Left colon (tissue), 2 donors: Measurements from ENCODE around the gene USP17L30. TPM values are rescaled to one million over a fixed set of nuclear protein-coding genes. Genes with fewer than 3 reads are reported as not detected.
"Not testable (repeated sequence)": the region's sequence is repeated elsewhere in the genome, so short reads cannot be mapped to it uniquely, and the experiment has no call there.

ENCODE experiments used
- ATAC-seq: fragments of 200-7000 bp; cut with Tn5 transposase; one replicate; pipeline ENCODE4 v1.9.1; 2020; ENCODE audit warnings: mild to moderate bottlenecking, moderate library complexity
- DNase-seq, 2 donors: peaks; one replicate each; pipeline ENCODE4 v3.0.0-alpha.2; 2020
- intact Hi-C, 2 donors: fragments of 100-400 bp; cut with DNase I in 1 of 2; cut with micrococcal nuclease in 1 of 2; formaldehyde crosslinking; loops; one replicate each; pipeline versions ENCODE4 v1.11.2 to v1.14.0; 2022; cut with DNase I, micrococcal nuclease
- long read RNA-seq: library from polyadenylated mRNA; unstranded; transcript quantifications from one replicate; pipeline ENCODE4 v2.0.0, GENCODE V29; 2021
- total RNA-seq, 2 donors: library from RNA; stranded (reverse); fragmentation: NEBNext Ultra II Directional; extraction: Animal tissue kit (Norgen Biotek cat#: 25700); gene quantifications; one replicate each; pipeline ENCODE4 v1.2.1, GENCODE V29; 2021
- donor health status: DM: no; HTN: no; CAD: no.
- donor health status: DM: yes; HTN: yes; CAD: no.

The USP17L30 gene, protein sequence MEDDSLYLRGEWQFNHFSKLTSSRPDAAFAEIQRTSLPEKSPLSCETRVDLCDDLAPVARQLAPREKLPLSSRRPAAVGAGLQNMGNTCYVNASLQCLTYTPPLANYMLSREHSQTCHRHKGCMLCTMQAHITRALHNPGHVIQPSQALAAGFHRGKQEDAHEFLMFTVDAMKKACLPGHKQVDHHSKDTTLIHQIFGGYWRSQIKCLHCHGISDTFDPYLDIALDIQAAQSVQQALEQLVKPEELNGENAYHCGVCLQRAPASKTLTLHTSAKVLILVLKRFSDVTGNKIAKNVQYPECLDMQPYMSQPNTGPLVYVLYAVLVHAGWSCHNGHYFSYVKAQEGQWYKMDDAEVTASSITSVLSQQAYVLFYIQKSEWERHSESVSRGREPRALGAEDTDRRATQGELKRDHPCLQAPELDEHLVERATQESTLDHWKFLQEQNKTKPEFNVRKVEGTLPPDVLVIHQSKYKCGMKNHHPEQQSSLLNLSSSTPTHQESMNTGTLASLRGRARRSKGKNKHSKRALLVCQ
- not detected for total RNA-seq
- long read RNA-seq = 0 reads

DNA sequence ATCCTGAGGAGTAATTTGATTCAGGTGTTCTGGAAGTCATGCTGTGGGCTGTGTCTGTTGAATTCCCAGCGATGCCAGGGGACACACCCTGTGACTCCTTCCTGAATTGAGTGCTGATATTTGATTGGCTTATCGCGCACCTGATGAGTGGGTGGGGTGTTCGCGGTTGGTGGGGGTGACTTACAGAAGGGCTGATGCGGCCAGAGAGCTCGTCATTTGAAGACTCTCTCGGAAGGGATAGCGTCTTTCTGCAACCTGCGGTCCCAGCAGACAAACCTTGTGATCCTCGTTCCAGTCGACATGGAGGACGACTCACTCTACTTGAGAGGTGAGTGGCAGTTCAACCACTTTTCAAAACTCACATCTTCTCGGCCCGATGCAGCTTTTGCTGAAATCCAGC is at the start of gene USP17L30:
USP17L30 (plus strand) TSS at position 301 of the 400 bp plus-strand sequence; CDS start at position 301, 0 bp downstream.
- intact Hi-C loops, ATAC-seq, DNase-seq: not testable (repeated sequence)

DNA sequence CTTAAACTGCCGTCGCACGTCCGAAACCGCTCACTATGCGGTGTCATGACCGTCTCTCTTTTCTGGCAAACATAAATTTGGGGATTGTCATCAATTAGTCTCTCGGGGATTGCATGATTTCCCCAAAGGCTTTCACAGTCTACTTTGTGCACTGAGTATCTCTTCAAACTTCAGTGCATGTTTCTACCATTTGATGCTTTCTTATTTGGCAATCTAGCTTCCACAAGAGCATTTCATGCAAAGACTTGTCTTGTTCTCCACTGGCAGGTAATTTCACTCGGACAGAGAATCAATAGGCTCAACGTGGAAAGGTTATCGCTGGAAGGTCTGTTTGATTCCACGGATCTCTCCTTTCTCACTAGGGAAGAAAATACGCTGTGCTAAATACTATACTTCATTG is 38.7 kb upstream of the USP17L30 start:
- intact Hi-C loops, ATAC-seq, DNase-seq: not testable (repeated sequence)

DNA sequence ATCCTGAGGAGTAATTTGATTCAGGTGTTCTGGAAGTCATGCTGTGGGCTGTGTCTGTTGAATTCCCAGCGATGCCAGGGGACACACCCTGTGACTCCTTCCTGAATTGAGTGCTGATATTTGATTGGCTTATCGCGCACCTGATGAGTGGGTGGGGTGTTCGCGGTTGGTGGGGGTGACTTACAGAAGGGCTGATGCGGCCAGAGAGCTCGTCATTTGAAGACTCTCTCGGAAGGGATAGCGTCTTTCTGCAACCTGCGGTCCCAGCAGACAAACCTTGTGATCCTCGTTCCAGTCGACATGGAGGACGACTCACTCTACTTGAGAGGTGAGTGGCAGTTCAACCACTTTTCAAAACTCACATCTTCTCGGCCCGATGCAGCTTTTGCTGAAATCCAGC is 38.1 kb upstream of the USP17L30 start, which contains the start of gene USP17L24:
USP17L24 (plus strand) TSS at position 301 of the 400 bp plus-strand sequence; CDS start at position 301, 0 bp downstream.
- ATAC-seq, intact Hi-C loops, DNase-seq: not testable (repeated sequence)

DNA sequence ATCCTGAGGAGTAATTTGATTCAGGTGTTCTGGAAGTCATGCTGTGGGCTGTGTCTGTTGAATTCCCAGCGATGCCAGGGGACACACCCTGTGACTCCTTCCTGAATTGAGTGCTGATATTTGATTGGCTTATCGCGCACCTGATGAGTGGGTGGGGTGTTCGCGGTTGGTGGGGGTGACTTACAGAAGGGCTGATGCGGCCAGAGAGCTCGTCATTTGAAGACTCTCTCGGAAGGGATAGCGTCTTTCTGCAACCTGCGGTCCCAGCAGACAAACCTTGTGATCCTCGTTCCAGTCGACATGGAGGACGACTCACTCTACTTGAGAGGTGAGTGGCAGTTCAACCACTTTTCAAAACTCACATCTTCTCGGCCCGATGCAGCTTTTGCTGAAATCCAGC is 33.3 kb upstream of the USP17L30 start, which contains the start of gene USP17L25:
USP17L25 (plus strand) TSS at position 301 of the 400 bp plus-strand sequence; CDS start at position 301, 0 bp downstream.
- intact Hi-C loops, DNase-seq, ATAC-seq: not testable (repeated sequence)

DNA sequence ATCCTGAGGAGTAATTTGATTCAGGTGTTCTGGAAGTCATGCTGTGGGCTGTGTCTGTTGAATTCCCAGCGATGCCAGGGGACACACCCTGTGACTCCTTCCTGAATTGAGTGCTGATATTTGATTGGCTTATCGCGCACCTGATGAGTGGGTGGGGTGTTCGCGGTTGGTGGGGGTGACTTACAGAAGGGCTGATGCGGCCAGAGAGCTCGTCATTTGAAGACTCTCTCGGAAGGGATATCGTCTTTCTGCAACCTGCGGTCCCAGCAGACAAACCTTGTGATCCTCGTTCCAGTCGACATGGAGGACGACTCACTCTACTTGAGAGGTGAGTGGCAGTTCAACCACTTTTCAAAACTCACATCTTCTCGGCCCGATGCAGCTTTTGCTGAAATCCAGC is 28.6 kb upstream of the USP17L30 start, which contains the start of gene USP17L26:
USP17L26 (plus strand) TSS at position 301 of the 400 bp plus-strand sequence; CDS start at position 301, 0 bp downstream.
- ATAC-seq, DNase-seq, intact Hi-C loops: not testable (repeated sequence)

DNA sequence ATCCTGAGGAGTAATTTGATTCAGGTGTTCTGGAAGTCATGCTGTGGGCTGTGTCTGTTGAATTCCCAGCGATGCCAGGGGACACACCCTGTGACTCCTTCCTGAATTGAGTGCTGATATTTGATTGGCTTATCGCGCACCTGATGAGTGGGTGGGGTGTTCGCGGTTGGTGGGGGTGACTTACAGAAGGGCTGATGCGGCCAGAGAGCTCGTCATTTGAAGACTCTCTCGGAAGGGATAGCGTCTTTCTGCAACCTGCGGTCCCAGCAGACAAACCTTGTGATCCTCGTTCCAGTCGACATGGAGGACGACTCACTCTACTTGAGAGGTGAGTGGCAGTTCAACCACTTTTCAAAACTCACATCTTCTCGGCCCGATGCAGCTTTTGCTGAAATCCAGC is 23.8 kb upstream of the USP17L30 start, which contains the start of gene USP17L5:
USP17L5 (plus strand) TSS at position 301 of the 400 bp plus-strand sequence; CDS start at position 301, 0 bp downstream.
- DNase-seq, ATAC-seq, intact Hi-C loops: not testable (repeated sequence)

DNA sequence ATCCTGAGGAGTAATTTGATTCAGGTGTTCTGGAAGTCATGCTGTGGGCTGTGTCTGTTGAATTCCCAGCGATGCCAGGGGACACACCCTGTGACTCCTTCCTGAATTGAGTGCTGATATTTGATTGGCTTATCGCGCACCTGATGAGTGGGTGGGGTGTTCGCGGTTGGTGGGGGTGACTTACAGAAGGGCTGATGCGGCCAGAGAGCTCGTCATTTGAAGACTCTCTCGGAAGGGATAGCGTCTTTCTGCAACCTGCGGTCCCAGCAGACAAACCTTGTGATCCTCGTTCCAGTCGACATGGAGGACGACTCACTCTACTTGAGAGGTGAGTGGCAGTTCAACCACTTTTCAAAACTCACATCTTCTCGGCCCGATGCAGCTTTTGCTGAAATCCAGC is 19.1 kb upstream of the USP17L30 start, which contains the start of gene USP17L27:
USP17L27 (plus strand) TSS at position 301 of the 400 bp plus-strand sequence; CDS start at position 301, 0 bp downstream.
- intact Hi-C loops, ATAC-seq, DNase-seq: not testable (repeated sequence)

DNA sequence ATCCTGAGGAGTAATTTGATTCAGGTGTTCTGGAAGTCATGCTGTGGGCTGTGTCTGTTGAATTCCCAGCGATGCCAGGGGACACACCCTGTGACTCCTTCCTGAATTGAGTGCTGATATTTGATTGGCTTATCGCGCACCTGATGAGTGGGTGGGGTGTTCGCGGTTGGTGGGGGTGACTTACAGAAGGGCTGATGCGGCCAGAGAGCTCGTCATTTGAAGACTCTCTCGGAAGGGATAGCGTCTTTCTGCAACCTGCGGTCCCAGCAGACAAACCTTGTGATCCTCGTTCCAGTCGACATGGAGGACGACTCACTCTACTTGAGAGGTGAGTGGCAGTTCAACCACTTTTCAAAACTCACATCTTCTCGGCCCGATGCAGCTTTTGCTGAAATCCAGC is 14.3 kb upstream of the USP17L30 start, which contains the start of gene USP17L28:
USP17L28 (plus strand) TSS at position 301 of the 400 bp plus-strand sequence; CDS start at position 301, 0 bp downstream.
- intact Hi-C loops, ATAC-seq, DNase-seq: not testable (repeated sequence)

DNA sequence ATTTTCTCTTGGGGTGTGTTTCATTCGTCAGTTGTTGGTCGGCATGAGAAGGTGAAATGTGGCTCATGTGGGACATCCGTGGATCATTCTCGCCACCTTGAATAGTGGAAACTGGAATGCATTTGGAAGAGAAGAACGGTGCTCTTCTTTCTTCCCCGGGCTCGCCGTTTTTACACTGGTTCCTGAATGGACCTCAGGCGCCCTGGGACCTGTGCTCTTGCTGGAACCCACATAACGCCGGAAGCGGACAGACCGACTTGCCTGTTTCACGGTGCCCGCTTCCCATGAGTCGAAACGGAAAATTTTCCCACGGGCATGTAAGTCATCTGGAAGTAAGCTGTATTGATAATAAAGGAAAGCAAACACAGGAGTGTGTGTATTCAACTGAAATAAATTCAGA is 12.1 kb upstream of the USP17L30 start:
- DNase-seq, ATAC-seq, intact Hi-C loops: not testable (repeated sequence)

DNA sequence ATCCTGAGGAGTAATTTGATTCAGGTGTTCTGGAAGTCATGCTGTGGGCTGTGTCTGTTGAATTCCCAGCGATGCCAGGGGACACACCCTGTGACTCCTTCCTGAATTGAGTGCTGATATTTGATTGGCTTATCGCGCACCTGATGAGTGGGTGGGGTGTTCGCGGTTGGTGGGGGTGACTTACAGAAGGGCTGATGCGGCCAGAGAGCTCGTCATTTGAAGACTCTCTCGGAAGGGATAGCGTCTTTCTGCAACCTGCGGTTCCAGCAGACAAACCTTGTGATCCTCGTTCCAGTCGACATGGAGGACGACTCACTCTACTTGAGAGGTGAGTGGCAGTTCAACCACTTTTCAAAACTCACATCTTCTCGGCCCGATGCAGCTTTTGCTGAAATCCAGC is 9.6 kb upstream of the USP17L30 start, which contains the start of gene USP17L29:
USP17L29 (plus strand) TSS at position 301 of the 400 bp plus-strand sequence; CDS start at position 301, 0 bp downstream.
- DNase-seq, intact Hi-C loops, ATAC-seq: not testable (repeated sequence)

DNA sequence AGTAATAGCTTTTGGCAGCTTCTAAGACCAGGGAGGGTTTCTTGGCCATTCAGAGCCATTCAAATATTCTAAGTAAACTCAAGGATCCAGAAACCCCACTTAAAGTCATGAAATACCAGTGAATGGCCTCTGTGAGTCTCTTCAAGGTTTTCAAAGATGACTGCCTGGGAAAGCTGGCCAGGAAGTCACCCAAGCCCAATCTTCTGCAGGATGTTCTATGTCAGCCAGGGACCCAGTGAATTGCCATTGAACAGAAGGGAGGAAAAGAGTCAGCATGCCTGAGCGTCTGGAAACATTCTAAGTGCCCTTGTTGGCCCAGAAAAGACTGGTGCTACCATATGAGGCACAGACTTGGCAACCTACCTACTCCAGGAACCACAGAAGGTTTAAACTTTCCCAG is 17.0 kb downstream of the USP17L30 start:
- DNase-seq, ATAC-seq, intact Hi-C loops: not testable (repeated sequence)

DNA sequence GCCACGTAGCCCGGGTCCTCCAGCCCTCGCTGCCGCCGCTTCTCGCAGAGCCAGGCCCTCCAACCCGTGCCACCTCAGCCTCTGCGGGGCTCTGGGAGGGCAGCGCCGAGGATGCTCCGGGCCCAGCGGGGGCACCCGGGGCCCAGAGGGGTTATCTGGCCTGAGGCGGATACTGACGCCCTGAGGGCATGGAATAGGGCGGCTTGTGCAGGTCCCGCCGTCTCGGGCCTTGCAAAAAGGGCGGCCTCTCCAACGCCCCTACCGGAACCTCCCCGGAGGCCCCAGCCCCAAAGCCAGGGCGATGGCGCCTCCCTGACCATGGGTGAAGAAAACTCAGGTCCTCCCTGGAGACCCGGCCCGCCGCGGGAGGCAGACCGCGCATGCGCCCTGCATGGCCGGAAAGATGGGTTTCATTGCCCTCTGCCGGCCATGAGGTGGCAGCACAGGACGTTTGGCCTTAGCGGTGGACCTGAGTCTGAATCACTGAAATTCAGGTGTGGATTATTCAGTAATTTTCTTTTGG is 18.1 kb downstream of the USP17L30 start:
- DNase-seq (peak in 1 of 2 donors; percentile 66), ATAC-seq (peak; percentile 45)
- intact Hi-C loops = not testable (repeated sequence)

DNA sequence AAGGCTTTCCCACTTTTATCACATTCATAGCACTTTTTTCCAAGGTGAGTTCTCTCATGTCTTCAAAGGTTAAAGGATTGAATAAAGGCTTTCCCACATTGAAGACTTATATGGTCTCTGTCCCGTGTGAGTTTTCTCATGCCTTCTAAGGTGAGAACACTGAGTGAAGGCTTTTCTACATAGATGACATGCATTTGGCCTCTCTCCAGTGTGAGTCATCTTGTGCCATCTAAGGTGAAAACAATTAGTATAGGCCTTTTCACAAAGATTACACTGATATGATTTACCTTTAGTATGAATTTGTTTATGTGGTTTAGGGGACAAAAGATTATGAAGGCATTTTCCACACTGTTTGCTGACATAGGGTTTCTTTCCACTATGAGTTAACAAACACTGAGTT is 21.2 kb downstream of the USP17L30 start:
- ATAC-seq (no peak), DNase-seq (no peak)
- intact Hi-C loops = no loop called here

DNA sequence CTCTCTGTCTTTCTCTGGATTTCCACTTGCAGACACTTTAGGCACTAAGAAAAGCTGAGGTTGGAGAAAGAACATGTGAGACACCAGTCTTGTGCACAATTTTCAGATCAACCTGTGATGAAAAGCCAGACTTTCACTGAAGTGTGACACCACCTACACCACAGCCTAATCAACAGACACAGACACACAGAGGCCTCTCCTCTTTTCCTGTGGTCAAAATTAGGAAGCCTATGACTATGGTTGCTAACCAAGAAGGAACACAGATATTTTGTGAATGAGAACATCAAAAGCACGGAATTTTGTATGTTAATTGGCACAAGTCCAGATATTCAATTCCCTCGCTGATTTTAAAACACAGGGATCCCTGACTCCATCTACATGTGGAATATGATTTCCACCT is 26.1 kb downstream of the USP17L30 start:
- intact Hi-C loops, ATAC-seq, DNase-seq: not testable (repeated sequence)

DNA sequence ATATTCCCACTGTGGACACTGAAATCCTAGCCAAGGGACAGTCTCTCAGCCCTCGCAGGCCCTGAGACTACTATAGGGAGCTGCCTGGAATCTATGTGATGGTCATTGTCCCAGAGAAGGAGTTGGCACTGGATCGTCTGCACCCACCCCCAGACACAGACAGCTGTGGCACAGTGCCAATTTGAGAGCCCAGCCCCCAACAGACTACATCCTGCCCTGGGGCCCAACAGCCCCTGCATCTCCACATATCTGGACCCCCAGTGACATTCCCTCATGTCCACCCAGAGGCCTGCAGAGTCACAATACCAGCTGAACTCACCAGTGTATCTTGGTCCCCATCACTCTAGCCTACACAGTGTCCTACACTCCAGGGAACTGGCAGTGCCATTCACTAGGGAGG is 42.8 kb downstream of the USP17L30 start:
- intact Hi-C loops, DNase-seq, ATAC-seq: not testable (repeated sequence)

DNA sequence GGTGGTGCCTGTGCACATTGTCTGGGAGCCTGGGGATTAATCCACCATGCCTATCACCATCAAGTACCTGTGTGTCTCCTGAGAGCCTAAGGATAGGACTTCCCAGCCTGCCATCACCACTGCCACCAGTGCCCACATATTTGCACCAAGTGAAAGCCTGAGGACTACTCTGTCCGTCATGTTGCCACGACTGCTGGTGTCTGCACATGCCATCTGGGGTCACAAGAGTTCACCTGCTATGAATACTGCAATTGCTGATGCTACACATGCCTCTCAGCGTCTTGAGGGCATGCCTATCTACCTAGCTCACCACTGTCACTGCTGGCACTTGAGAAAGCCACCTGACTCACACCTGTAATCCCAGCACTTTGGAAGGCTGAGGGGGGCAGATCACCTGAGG is 43.6 kb downstream of the USP17L30 start:
- ATAC-seq, DNase-seq, intact Hi-C loops: not testable (repeated sequence)

DNA sequence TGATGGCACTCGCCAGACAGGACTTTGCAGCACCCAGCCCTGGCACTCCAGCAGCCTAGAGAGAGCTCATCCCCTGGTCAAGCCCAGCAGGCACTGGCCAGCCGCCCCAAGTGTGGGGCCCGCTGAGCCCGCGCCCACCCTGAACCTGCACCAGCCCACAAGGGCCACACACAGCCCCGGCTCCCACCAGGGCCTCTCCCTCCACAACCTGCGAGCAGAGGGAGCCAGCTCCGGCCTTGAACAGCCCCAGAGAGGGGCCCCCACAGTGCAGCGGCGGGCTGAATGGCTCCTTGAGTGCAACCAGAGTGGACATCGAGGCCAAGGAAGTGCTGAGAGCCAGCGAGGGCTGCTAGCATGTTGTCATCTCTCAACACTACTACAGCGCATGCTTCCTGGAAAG is 46.9 kb downstream of the USP17L30 start:
- ATAC-seq (no peak), DNase-seq (no peak)
- intact Hi-C loops = no loop called here
